ENCODE measurements around the gene TSPYL4.

- TF ChIP-seq CTCF (IDR thresholded peaks at IDR 0.05) (no peak), ZFX (IDR thresholded peaks at IDR 0.05; ENCODE audit: borderline replicate concordance) (no peak)
Observed at GRCh38 chr6:116283191-116283590, 29.3 kb upstream of the TSPYL4 start.

All from 22Rv1 (cell line).